ENCODE results near the gene ABCE1. TPM values are rescaled to one million over a fixed set of nuclear protein-coding genes. Genes with fewer than 3 reads are reported as not detected.
A peak's percentile ranks its signal among the peaks of the same experiment; 100 is the strongest.

The ABCE1 gene
- total and polyA plus RNA-seq, 2 donors (not counting 1 experiment from before 2014, with no cell fraction given), result 76.8 to 84.8 TPM

DNA sequence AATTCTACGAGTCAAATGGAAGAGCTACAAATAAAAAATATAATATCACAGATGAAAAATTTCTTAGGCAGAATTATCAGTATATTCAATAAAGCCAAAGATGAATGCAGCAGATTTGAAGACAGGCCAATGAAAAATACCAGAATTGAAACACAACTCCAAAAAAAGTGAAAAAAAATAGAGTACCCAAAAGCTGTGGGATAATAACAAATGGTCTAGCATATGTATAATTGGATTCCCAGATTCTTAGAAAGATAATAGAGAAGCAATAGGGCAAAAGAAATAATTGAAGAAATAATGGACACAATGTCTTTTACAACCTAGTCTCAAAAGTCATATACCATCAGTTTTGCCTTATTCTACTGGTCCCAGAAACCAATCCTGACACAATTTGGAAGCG is 4.5 kb upstream of the ABCE1 start:
- peaks cover 8% of the 10 kb centered on the region for H3K36me3 ChIP-seq (ENCODE audit: control insufficient read depth, insufficient read depth, low read length)
- no peak overlapping the region for H2AFZ ChIP-seq (ENCODE audit: low read length)
- no peaks in the 10 kb centered on the region for H3K4me1 ChIP-seq (ENCODE audit: control insufficient read depth, extremely low read depth, insufficient read depth, low read length)
- H4K20me1 ChIP-seq (ENCODE audit: control insufficient read depth, extremely low read depth, insufficient read depth, low read length), result no peaks in the 10 kb centered on the region
- H3K79me2 ChIP-seq (ENCODE audit: control insufficient read depth, insufficient read depth, low read length), result peaks cover 38% of the 10 kb centered on the region
- no peak for TF ChIP-seq EZH2 (IDR thresholded peaks at IDR 0.05; ENCODE audit: low read length, missing control alignments)
- TF ChIP-seq, protein P1, sequence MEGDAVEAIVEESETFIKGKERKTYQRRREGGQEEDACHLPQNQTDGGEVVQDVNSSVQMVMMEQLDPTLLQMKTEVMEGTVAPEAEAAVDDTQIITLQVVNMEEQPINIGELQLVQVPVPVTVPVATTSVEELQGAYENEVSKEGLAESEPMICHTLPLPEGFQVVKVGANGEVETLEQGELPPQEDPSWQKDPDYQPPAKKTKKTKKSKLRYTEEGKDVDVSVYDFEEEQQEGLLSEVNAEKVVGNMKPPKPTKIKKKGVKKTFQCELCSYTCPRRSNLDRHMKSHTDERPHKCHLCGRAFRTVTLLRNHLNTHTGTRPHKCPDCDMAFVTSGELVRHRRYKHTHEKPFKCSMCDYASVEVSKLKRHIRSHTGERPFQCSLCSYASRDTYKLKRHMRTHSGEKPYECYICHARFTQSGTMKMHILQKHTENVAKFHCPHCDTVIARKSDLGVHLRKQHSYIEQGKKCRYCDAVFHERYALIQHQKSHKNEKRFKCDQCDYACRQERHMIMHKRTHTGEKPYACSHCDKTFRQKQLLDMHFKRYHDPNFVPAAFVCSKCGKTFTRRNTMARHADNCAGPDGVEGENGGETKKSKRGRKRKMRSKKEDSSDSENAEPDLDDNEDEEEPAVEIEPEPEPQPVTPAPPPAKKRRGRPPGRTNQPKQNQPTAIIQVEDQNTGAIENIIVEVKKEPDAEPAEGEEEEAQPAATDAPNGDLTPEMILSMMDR (conservative IDR thresholded peaks at IDR 0.05 in 1 of 2, IDR thresholded peaks at IDR 0.05 in 1 of 2; ENCODE audit: low read depth in 1 of 2, low read length in 2 of 2), result no peak
- no peak overlapping the region for H3K9ac ChIP-seq (ENCODE audit: insufficient read depth, low read length)
- no peak overlapping the region for H3K27ac ChIP-seq (ENCODE audit: insufficient read depth, low read length)
- H3K9me3 ChIP-seq (ENCODE audit: control insufficient read depth, insufficient read depth, low read depth, low read length), result no peaks in the 10 kb centered on the region
- DNase-seq (ENCODE audit: low read depth in 2 of 2), result no peak
- H3K4me2 ChIP-seq (ENCODE audit: extremely low read depth, insufficient read depth, low read length), result no peak overlapping the region
- no peak overlapping the region for H3K4me3 ChIP-seq (replicated peaks in 1 of 4; ENCODE audit: control extremely low read depth in 1 of 4, insufficient read depth in 1 of 4, low read depth in 3 of 4, low read length in 4 of 4)
- no peaks in the 10 kb centered on the region for H3K27me3 ChIP-seq (ENCODE audit: control insufficient read depth, insufficient read depth, low read length)

DNA sequence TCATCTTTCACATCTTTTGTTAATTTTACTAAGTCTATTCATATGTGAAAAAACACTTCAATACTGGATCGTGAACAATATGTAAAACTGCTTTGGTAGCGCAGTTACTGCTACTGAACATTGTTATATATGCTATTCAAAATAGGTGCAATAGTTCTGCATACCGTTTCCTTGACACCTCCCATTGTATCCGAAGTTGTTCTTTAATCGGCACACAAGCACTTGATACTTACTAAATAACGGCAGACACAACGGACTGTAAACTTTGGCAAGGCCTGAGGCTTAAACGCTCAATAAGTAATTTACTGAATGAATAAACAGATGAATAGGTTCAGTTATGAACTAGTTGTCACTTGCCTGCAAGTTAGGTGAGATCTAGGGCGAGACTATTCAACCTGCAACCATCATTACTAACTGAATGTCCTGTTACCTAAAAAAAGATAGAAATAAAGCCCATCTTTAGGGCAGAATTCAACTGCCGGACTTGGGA is 735 bp upstream of the ABCE1 start:
- DNase-seq (ENCODE audit: low read depth in 2 of 2), result no peak
- peaks cover 72% of the 10 kb centered on the region for H3K79me2 ChIP-seq (ENCODE audit: control insufficient read depth, insufficient read depth, low read length)
- H3K4me3 ChIP-seq (replicated peaks in 1 of 4; ENCODE audit: control extremely low read depth in 1 of 4, insufficient read depth in 1 of 4, low read depth in 3 of 4, low read length in 4 of 4), result peak overlapping the region; percentile 84 to 98 (median 92)
- H3K9me3 ChIP-seq (ENCODE audit: control insufficient read depth, insufficient read depth, low read depth, low read length), result no peaks in the 10 kb centered on the region
- no peaks in the 10 kb centered on the region for H3K27me3 ChIP-seq (ENCODE audit: control insufficient read depth, insufficient read depth, low read length)
- H3K36me3 ChIP-seq (ENCODE audit: control insufficient read depth, insufficient read depth, low read length), result peaks cover 8% of the 10 kb centered on the region
- no peaks in the 10 kb centered on the region for H4K20me1 ChIP-seq (ENCODE audit: control insufficient read depth, extremely low read depth, insufficient read depth, low read length)
- H2AFZ ChIP-seq (ENCODE audit: low read length), result peak overlapping the region; percentile 99
- TF ChIP-seq, protein P1 (conservative IDR thresholded peaks at IDR 0.05 in 1 of 2, IDR thresholded peaks at IDR 0.05 in 1 of 2; ENCODE audit: low read depth in 1 of 2, low read length in 2 of 2), result no peak
- TF ChIP-seq EZH2 (IDR thresholded peaks at IDR 0.05; ENCODE audit: low read length, missing control alignments), result no peak
- H3K9ac ChIP-seq (ENCODE audit: insufficient read depth, low read length), result peak overlapping the region; percentile 96
- H3K4me2 ChIP-seq (ENCODE audit: extremely low read depth, insufficient read depth, low read length), result peak overlapping the region; percentile 89
- peak overlapping the region; percentile 99 for H3K27ac ChIP-seq (ENCODE audit: insufficient read depth, low read length)
- no peaks in the 10 kb centered on the region for H3K4me1 ChIP-seq (ENCODE audit: control insufficient read depth, extremely low read depth, insufficient read depth, low read length)

DNA sequence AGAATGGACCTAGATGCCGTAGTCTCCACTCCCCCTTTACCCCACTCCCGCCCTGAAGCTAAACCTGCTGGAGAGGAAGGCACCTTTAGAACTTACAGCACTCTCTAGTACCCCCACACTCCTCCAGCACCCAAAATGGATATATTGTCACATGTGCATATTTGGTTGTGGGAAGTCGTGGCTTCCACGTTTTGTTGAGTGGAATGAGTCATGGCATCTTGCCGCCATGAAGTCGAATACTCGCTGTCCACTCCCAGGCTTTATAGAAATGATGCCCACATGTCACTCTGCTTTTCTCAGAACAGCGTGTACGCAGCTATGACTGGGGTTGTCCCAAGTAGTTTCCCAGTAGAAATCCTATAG is 545 bp downstream of the ABCE1 start:
- Histone ChIP-seq H3K9ac (ENCODE audit: insufficient read depth, low read length) (peak overlapping the region; percentile 96), H3K27ac (ENCODE audit: insufficient read depth, low read length) (peak overlapping the region; percentile 99), H3K9me3 (ENCODE audit: control insufficient read depth, insufficient read depth, low read depth, low read length) (no peaks in the 10 kb centered on the region), H3K4me2 (ENCODE audit: extremely low read depth, insufficient read depth, low read length) (peak overlapping the region; percentile 95), H3K27me3 (ENCODE audit: control insufficient read depth, insufficient read depth, low read length) (no peaks in the 10 kb centered on the region), H3K79me2 (ENCODE audit: control insufficient read depth, insufficient read depth, low read length) (peaks cover 77% of the 10 kb centered on the region), H2AFZ (ENCODE audit: low read length) (peak overlapping the region; percentile 96), H4K20me1 (ENCODE audit: control insufficient read depth, extremely low read depth, insufficient read depth, low read length) (no peaks in the 10 kb centered on the region), H3K4me1 (ENCODE audit: control insufficient read depth, extremely low read depth, insufficient read depth, low read length) (no peaks in the 10 kb centered on the region), H3K36me3 (ENCODE audit: control insufficient read depth, insufficient read depth, low read length) (peaks cover 3% of the 10 kb centered on the region), H3K4me3 (replicated peaks in 1 of 4; ENCODE audit: control extremely low read depth in 1 of 4, insufficient read depth in 1 of 4, low read depth in 3 of 4, low read length in 4 of 4) (peak overlapping the region; percentile 84 to 98 (median 92))
- TF ChIP-seq, protein P1 (conservative IDR thresholded peaks at IDR 0.05 in 1 of 2, IDR thresholded peaks at IDR 0.05 in 1 of 2; ENCODE audit: low read depth in 1 of 2, low read length in 2 of 2), result no peak
- no peak for TF ChIP-seq EZH2 (IDR thresholded peaks at IDR 0.05; ENCODE audit: low read length, missing control alignments)
- DNase-seq (ENCODE audit: low read depth in 2 of 2), result peak; percentile 63 to 76

Measured in fibroblast of lung (primary cell).